Fibroblast of the aortic adventitia (primary cell): ENCODE measurements around the gene GNAO1. TPM values are rescaled to one million over a fixed set of nuclear protein-coding genes. Genes with fewer than 3 reads are reported as not detected.
A peak's percentile ranks its signal among the peaks of the same experiment; 100 is the strongest.
"Not testable (repeated sequence)": the region's sequence is repeated elsewhere in the genome, so short reads cannot be mapped to it uniquely, and the experiment has no call there.

ENCODE experiments used
- DNase-seq: peaks from one replicate; pipeline ENCODE4 v3.0.0-alpha.2; 2010; ENCODE audit warnings: low read depth
- H3K4me3 ChIP-seq: 2 replicates; pipeline ENCODE4 v1.5.1; 2011; ENCODE audit warnings: low read depth, mild to moderate bottlenecking, control low read depth, low read length, moderate library complexity
- CTCF ChIP-seq: IDR thresholded peaks from 2 replicates; pipeline ENCODE4 v1.5.1; 2011; ENCODE audit warnings: mild to moderate bottlenecking, low read length, control low read depth, inconsistent platforms; ENCODE audit not compliant: insufficient read depth
- total RNA-seq: library from RNA; depleted of rRNA; stranded (reverse); fragments of >200 nt; gene quantifications from 2 replicates; pipeline ENCODE4 v1.2.3, GENCODE V29; 2012; ENCODE audit warnings: low replicate concordance

GNAO1 gene
- total RNA-seq, 1 donor, result 0.09 TPM

GRCh38 chr16:56369202-56369601 is 177.9 kb downstream of the GNAO1 start:
- DNase-seq, result no peak
- no peak overlapping the region for H3K4me3 ChIP-seq
- no peak for TF ChIP-seq CTCF

GRCh38 chr16:56370185-56370874 is 179.0 kb downstream of the GNAO1 start:
- no peak overlapping the region for H3K4me3 ChIP-seq
- TF ChIP-seq CTCF, result no peak
- DNase-seq, result peak; percentile 60

- no peak overlapping the region for H3K4me3 ChIP-seq
- DNase-seq, result peak; percentile 18
- no peak for TF ChIP-seq CTCF
Measured at GRCh38 chr16:56370875-56371659, 179.8 kb downstream of the GNAO1 start.

GRCh38 chr16:56371660-56371937 is 180.3 kb downstream of the GNAO1 start:
- DNase-seq, result no peak
- TF ChIP-seq CTCF, result no peak
- no peak overlapping the region for H3K4me3 ChIP-seq

GRCh38 chr16:56372013-56372634 is 180.8 kb downstream of the GNAO1 start:
- no peak overlapping the region for H3K4me3 ChIP-seq
- DNase-seq, result no peak
- no peak for TF ChIP-seq CTCF

- no peak overlapping the region for H3K4me3 ChIP-seq
- DNase-seq, result no peak
- no peak for TF ChIP-seq CTCF
Measured at GRCh38 chr16:56373003-56373402, 181.7 kb downstream of the GNAO1 start.

GRCh38 chr16:56375792-56376191 is 184.5 kb downstream of the GNAO1 start:
- not testable (repeated sequence) for H3K4me3 ChIP-seq, DNase-seq

- not testable (repeated sequence) for DNase-seq, H3K4me3 ChIP-seq
Measured at GRCh38 chr16:56379044-56379443, 187.8 kb downstream of the GNAO1 start.

GRCh38 chr16:56380778-56381485 is 189.6 kb downstream of the GNAO1 start:
- not testable (repeated sequence) for DNase-seq, H3K4me3 ChIP-seq
